HepG2 (cell line): Measurements from ENCODE around the gene MIF. TPM values are rescaled to one million over a fixed set of nuclear protein-coding genes. Genes with fewer than 3 reads are reported as not detected.

Experiments
- AFF4 ChIP-seq: sonication (generic); formaldehyde crosslinking; IDR thresholded peaks from 2 replicates; pipeline ENCODE4 v1.4.0; 2020; ENCODE audit warnings: missing genetic modification reagents
- HOXA9 ChIP-seq: sonication (generic); formaldehyde crosslinking; IDR thresholded peaks from 2 replicates; pipeline ENCODE4 v1.8.1; 2022; ENCODE audit warnings: missing genetic modification reagents, mild to moderate bottlenecking, moderate library complexity, borderline replicate concordance
- RELA ChIP-seq: sonication (generic); formaldehyde crosslinking; IDR thresholded peaks from 2 replicates; pipeline ENCODE4 v1.4.0; 2020; ENCODE audit warnings: missing genetic modification reagents
- SNAPC4 ChIP-seq: sonication (generic); formaldehyde crosslinking; IDR thresholded peaks from 2 replicates; pipeline ENCODE4 v1.4.0; 2020; ENCODE audit warnings: mild to moderate bottlenecking, missing genetic modification reagents
- XRCC5 ChIP-seq: fragments of 200-400 bp; formaldehyde crosslinking; optimal IDR thresholded peaks from 2 replicates; pipeline ENCODE3; 2017; ENCODE audit warnings: mild to moderate bottlenecking, low read length
- ZNF530 ChIP-seq: sonication (generic); formaldehyde crosslinking; IDR thresholded peaks from 2 replicates; pipeline ENCODE4 v1.5.0; 2020; ENCODE audit warnings: low read depth, mild to moderate bottlenecking, missing genetic modification reagents
- ZNF761 ChIP-seq: sonication (generic); formaldehyde crosslinking; conservative IDR thresholded peaks from 2 replicates; pipeline ENCODE4 v1.4.0; 2020; ENCODE audit warnings: mild to moderate bottlenecking, missing genetic modification reagents
- polyA plus RNA-seq, 8 experiments: library from polyadenylated mRNA; depleted of rRNA in 3 of 8; stranded (reverse) in 7 of 8; unstranded in 1 of 8; fragments of >200 nt; fragmentation: Illumina TruSeq in 4 of 8; extraction: Trizol in 4 of 8; gene quantifications; 2 replicates each; pipeline versions ENCODE4 v1.2.1 to v1.2.3, GENCODE V29; 2011 to 2016; ENCODE audit warnings: low read depth in 4 of 8, missing spikeins in 1 of 8, mixed read lengths in 1 of 8; ENCODE audit not compliant: insufficient read depth in 1 of 8
- total RNA-seq, 5 experiments: library from RNA; depleted of rRNA; stranded (reverse); fragments of >200 nt; fragmentation: Illumina TruSeq; extraction: Trizol; gene quantifications; 2 replicates each; pipeline ENCODE4 v1.2.3, GENCODE V29; 2016; ENCODE audit warnings: low read depth in 1 of 5
- TF ChIP-seq, protein P1 (sequence below): sonication (generic); formaldehyde crosslinking; IDR thresholded peaks from 2 replicates; pipeline ENCODE4 v1.5.1; 2020; ENCODE audit warnings: missing genetic modification reagents, mild to moderate bottlenecking, borderline replicate concordance
- TF ChIP-seq, protein P2 (sequence below), 2 experiments: sonication (generic) in 1 of 2; formaldehyde crosslinking in 1 of 2; IDR thresholded peaks; 2 replicates each; pipeline versions ENCODE4 v1.4.0 to v1.6.1; 2016 to 2020; ENCODE audit warnings: borderline replicate concordance in 1 of 2, low read depth in 1 of 2, mild to moderate bottlenecking in 1 of 2, missing genetic modification reagents in 1 of 2

The MIF gene
- total and polyA plus RNA-seq, 2 of the 13 experiments (the other 11 are each of a cell fraction or from before 2014, with no cell fraction given) = 634 to 675 TPM

DNA sequence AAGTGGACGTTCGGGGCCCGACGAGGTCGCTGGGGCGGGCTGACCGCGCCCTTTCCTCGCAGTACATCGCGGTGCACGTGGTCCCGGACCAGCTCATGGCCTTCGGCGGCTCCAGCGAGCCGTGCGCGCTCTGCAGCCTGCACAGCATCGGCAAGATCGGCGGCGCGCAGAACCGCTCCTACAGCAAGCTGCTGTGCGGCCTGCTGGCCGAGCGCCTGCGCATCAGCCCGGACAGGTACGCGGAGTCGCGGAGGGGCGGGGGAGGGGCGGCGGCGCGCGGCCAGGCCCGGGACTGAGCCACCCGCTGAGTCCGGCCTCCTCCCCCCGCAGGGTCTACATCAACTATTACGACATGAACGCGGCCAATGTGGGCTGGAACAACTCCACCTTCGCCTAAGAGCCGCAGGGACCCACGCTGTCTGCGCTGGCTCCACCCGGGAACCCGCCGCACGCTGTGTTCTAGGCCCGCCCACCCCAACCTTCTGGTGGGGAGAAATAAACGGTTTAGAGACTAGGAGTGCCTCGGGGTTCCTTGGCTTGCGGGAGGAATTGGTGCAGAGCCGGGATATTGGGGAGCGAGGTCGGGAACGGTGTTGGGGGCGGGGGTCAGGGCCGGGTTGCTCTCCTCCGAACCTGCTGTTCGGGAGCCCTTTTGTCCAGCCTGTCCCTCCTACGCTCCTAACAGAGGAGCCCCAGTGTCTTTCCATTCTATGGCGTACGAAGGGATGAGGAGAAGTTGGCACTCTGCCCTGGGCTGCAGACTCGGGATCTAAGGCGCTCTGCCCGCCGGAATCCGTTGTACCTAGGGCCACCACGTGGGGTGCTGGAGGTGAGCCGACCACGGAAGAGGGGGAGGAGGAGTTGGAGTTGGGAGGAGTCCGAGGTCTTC lies 771 bp downstream of the MIF start (continued):
- TF ChIP-seq, protein P1, sequence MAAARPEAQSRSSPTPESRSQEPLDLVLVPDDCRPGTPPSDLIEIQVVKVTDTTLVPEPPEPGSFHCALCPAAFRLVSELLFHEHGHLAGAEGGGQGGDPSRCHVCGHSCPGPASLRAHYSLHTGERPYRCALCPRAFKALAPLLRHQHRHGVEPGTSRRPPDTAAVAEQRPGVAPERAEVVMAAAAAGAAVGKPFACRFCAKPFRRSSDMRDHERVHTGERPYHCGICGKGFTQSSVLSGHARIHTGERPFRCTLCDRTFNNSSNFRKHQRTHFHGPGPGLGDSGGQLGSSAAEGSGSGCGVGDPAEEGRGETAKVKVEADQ (CRISPR knock-in tag) = 0 out of 2 replicates have a peak, but pooled peaks have one; percentile 55
- TF ChIP-seq XRCC5 = peak; percentile 27
- 0 out of 2 replicates have a peak, but pooled peaks have one; percentile 87 for TF ChIP-seq HOXA9
- TF ChIP-seq SNAPC4 (CRISPR knock-in tag) = peak; percentile 35; the same call in 1 of the 2 replicates
- 0 out of 2 replicates have a peak, but pooled peaks have one; percentile 26 for TF ChIP-seq RELA (CRISPR knock-in tag)
- peak; percentile 31; the same call in 1 of the 2 replicates for TF ChIP-seq AFF4 (CRISPR knock-in tag)
- peak; percentile 55; the same call in 1 of the 2 replicates for TF ChIP-seq ZNF761 (CRISPR knock-in tag)
- TF ChIP-seq, protein P2, sequence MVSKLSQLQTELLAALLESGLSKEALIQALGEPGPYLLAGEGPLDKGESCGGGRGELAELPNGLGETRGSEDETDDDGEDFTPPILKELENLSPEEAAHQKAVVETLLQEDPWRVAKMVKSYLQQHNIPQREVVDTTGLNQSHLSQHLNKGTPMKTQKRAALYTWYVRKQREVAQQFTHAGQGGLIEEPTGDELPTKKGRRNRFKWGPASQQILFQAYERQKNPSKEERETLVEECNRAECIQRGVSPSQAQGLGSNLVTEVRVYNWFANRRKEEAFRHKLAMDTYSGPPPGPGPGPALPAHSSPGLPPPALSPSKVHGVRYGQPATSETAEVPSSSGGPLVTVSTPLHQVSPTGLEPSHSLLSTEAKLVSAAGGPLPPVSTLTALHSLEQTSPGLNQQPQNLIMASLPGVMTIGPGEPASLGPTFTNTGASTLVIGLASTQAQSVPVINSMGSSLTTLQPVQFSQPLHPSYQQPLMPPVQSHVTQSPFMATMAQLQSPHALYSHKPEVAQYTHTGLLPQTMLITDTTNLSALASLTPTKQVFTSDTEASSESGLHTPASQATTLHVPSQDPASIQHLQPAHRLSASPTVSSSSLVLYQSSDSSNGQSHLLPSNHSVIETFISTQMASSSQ (IDR thresholded peaks at IDR 0.05; ENCODE audit: low read depth) = no peak
- TF ChIP-seq, protein P2 (CRISPR knock-in tag; IDR thresholded peaks at IDR 0.05; ENCODE audit: borderline replicate concordance) = 0 out of 2 replicates have a peak, but pooled peaks have one; percentile 30
- TF ChIP-seq ZNF530 (CRISPR knock-in tag) = peak; percentile 81; the same call in 1 of the 2 replicates
